Upper lobe of left lung (tissue), 6 donors: ENCODE measurements around the gene SEMA5A. TPM values are rescaled to one million over a fixed set of nuclear protein-coding genes. Genes with fewer than 3 reads are reported as not detected.

Experiments used
- ATAC-seq, 2 donors: fragments of 200-7000 bp; cut with Tn5 transposase; one replicate each; pipeline ENCODE4 v1.9.1; 2022; ENCODE audit warnings: mild to moderate bottlenecking in 2 of 2, moderate library complexity in 2 of 2; ENCODE audit not compliant: low FRiP score in 2 of 2
- DNase-seq, 2 donors: peaks; one replicate each; pipeline ENCODE4 v3.0.0-alpha.2; 2019 to 2020
- H3K27ac ChIP-seq, 4 donors: fragments of 200-600 bp; sonication (generic); one replicate each; pipeline ENCODE4 v1.5.1; 2016 to 2019
- H3K27me3 ChIP-seq, 4 donors: fragments of 200-600 bp; sonication (generic); one replicate each; pipeline ENCODE4 v1.5.1; 2017 to 2019
- H3K36me3 ChIP-seq, 4 donors: fragments of 200-600 bp; sonication (generic); one replicate each; pipeline ENCODE4 v1.5.1; 2016 to 2019
- H3K4me1 ChIP-seq, 4 donors: fragments of 200-600 bp; sonication (generic); one replicate each; pipeline ENCODE4 v1.5.1; 2018 to 2019
- H3K4me3 ChIP-seq, 4 donors: fragments of 200-600 bp; sonication (generic); one replicate each; pipeline ENCODE4 v1.5.1; 2017 to 2019; ENCODE audit warnings: mild to moderate bottlenecking in 2 of 4, moderate library complexity in 1 of 4
- H3K9me3 ChIP-seq, 4 donors: fragments of 200-600 bp; sonication (generic); one replicate each; pipeline ENCODE4 v1.5.1; 2018 to 2019
- EP300 ChIP-seq, 4 donors: sonication (generic); formaldehyde crosslinking; IDR thresholded peaks; one replicate each; pipeline ENCODE4 v1.5.1; 2017; ENCODE audit warnings: antibody characterized with exemption in 4 of 4, control low read depth in 2 of 4
- POLR2A ChIP-seq, 4 donors: fragments of 450-650 bp; IDR thresholded peaks; one replicate each; pipeline ENCODE4 v1.5.1; 2016 to 2017; ENCODE audit warnings: antibody characterized with exemption in 4 of 4, mild to moderate bottlenecking in 2 of 4
- POLR2AphosphoS5 ChIP-seq, 2 donors: sonication (generic); formaldehyde crosslinking; IDR thresholded peaks; one replicate each; pipeline ENCODE4 v1.5.1; 2017; ENCODE audit warnings: antibody characterized with exemption in 2 of 2
- WGBS, 2 donors: methylation state at CpG; one replicate each; pipeline ENCODE4 v1.1.5; 2017 to 2018; 5-methylcytosine and 5-hydroxymethylcytosine counted together
- total RNA-seq, 6 donors: library from RNA; depleted of rRNA in 4 of 6; stranded (reverse); fragments of >200 nt in 4 of 6; gene quantifications; one replicate each; pipeline versions ENCODE4 v1.1.0 to v1.2.1, GENCODE V29; 2016 to 2021
- TF ChIP-seq, protein P1 (sequence below), 6 experiments: fragments of 450-650 bp in 4 of 6; fragments of 200-600 bp in 2 of 6; sonication (generic) in 2 of 6; IDR thresholded peaks; one replicate each; pipeline ENCODE4 v1.5.1; 2016 to 2019; ENCODE audit warnings: antibody characterized with exemption in 6 of 6
- donor health status: DM: no; HTN: no; CAD: no; lungs with moderate emphysema.
- donor health status: DM: no; HTN: yes; CAD: no; lungs with severe emphysema.

SEMA5A gene
- total RNA-seq, 6 donors from 2014 or later = 5.2 to 40.5 (median 27.5) TPM

DNA sequence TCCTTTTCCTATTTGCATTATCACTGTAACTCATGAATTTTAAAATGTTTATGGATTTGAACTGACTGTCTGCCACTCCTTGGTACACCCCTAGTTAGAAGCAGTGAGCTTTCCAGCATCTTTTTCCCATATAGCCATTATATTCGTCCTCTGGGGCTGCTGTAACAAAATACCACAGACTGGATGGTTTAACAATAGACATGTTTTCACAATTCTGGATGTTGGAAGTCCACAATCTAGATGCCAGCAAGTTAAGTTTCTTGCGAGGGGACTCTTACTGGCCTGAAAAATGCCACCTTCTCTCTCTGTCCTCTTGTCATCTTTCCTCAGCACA, 530.0 kb downstream of the SEMA5A start:
- DNase-seq = no peak
- Histone ChIP-seq H3K4me1 (no peaks in the 10 kb centered on the region), H3K27me3 (no peaks in the 10 kb centered on the region), H3K36me3 (no peaks in the 10 kb centered on the region), H3K27ac (no peak overlapping the region), H3K4me3 (no peak overlapping the region), H3K9me3 (no peaks in the 10 kb centered on the region)
- TF ChIP-seq, protein P1, sequence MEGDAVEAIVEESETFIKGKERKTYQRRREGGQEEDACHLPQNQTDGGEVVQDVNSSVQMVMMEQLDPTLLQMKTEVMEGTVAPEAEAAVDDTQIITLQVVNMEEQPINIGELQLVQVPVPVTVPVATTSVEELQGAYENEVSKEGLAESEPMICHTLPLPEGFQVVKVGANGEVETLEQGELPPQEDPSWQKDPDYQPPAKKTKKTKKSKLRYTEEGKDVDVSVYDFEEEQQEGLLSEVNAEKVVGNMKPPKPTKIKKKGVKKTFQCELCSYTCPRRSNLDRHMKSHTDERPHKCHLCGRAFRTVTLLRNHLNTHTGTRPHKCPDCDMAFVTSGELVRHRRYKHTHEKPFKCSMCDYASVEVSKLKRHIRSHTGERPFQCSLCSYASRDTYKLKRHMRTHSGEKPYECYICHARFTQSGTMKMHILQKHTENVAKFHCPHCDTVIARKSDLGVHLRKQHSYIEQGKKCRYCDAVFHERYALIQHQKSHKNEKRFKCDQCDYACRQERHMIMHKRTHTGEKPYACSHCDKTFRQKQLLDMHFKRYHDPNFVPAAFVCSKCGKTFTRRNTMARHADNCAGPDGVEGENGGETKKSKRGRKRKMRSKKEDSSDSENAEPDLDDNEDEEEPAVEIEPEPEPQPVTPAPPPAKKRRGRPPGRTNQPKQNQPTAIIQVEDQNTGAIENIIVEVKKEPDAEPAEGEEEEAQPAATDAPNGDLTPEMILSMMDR (IDR thresholded peaks at IDR 0.05) = no peak
- TF ChIP-seq POLR2A (IDR thresholded peaks at IDR 0.05) (no peak), EP300 (IDR thresholded peaks at IDR 0.05) (no peak), POLR2AphosphoS5 (IDR thresholded peaks at IDR 0.05) (no peak)
- no peak for ATAC-seq
- 18 to 49% methylated on average over 2 of the region's 2 CpGs for WGBS, 2 donors

DNA sequence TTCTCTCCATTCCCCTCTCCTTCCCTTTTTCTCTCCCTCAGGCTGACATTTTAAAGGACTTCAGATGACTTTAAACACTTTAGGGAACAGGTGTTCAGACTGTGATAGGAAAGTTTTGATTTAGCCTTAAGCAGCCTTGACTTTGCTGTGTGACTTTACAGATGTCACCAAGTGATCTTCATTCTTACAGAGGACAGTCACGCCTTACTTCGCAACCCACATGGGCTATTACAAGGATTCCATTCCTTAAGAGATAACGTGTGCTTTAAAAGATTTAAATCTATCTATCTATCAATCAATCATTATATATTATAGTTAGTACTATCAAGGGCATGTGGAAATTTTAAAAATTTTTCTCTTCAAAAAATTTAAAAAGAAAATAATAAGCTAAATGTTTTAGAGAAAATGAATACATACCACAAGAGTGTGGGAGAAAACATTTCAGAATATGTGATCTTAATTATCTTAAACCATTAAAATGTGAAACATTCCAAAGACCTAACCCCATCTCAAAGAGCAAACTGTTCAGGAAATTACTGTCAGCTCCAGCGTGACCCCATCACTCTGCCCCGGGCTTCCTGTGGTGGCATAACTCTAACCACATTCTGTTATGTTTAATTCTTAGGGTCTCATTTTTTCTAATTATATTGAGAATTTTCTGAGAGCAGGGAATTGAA, 530.5 kb downstream of the SEMA5A start:
- Histone ChIP-seq H3K4me1 (no peaks in the 10 kb centered on the region), H3K4me3 (no peak overlapping the region), H3K9me3 (no peaks in the 10 kb centered on the region), H3K36me3 (no peaks in the 10 kb centered on the region), H3K27me3 (no peaks in the 10 kb centered on the region), H3K27ac (no peak overlapping the region)
- TF ChIP-seq, protein P1 (IDR thresholded peaks at IDR 0.05) = no peak
- no peak for TF ChIP-seq POLR2AphosphoS5 (IDR thresholded peaks at IDR 0.05)
- no peak for TF ChIP-seq POLR2A (IDR thresholded peaks at IDR 0.05)
- no peak for TF ChIP-seq EP300 (IDR thresholded peaks at IDR 0.05)
- ATAC-seq (no peak), DNase-seq (no peak)
- 42 to 48% methylated on average over 5 of the region's 5 CpGs for WGBS, 2 donors

DNA sequence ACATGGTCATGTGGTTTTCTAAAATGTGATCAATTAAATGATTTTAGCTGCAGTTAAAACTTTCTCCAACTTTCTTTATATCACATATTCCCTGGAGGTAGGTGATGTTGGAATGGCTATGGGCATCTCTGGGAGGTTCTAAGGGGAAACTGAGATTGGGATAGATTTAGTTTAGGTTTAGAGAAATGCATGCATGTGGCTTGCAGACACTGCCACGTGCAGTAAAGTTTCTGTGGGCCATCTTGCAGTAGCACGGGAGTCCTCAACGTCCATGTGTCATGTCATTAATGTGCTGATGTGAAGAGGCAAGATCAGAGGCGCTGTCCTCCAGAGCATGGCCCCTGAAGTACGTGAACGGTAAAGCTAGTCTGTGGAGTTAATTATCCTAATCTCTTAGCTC, 532.7 kb downstream of the SEMA5A start:
- H3K4me1 ChIP-seq = no peaks in the 10 kb centered on the region
- no peaks in the 10 kb centered on the region for H3K27me3 ChIP-seq
- TF ChIP-seq POLR2A (IDR thresholded peaks at IDR 0.05) = no peak
- no peak for TF ChIP-seq EP300 (IDR thresholded peaks at IDR 0.05)
- no peak for TF ChIP-seq POLR2AphosphoS5 (IDR thresholded peaks at IDR 0.05)
- TF ChIP-seq, protein P1 (IDR thresholded peaks at IDR 0.05) = no peak
- no peaks in the 10 kb centered on the region for H3K36me3 ChIP-seq
- ATAC-seq (no peak), DNase-seq (no peak)
- WGBS, 2 donors = 86 to 87% methylated on average over 6 of the region's 6 CpGs
- H3K9me3 ChIP-seq = no peaks in the 10 kb centered on the region
- no peak overlapping the region for H3K27ac ChIP-seq
- no peak overlapping the region for H3K4me3 ChIP-seq

DNA sequence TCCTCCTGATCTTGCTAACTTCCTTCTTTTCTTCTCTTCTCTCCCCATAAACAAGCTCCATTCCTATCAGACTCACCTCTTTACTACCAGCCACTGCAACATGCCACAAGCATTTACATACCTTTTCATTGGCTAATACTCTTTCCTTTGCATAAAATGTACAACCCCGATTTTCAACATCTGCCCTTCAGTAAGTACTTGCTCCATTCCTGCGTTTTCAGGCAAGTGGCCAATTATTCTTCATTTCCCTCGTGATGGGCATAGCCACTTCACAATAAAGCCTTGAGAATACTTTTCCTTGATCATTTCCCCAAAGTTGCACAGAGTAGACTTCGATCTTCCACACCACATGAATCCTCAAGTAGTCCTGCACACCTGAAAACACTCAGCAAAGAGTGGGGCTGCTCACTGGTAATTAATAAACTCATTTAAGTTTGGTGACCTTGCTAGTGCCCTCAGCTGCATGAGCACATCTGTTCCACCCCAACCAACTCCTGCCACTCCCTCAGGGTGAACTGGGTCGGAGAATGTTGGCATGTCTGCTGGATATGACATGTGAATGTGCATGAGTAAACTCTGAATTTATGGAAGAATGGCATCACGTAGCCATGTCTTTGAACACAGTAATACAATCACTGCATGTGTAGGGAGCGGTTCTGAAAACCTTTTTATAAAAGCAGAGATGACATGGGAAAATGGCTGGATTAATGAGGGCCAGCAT, 535.8 kb downstream of the SEMA5A start:
- ATAC-seq (no peak), DNase-seq (no peak)
- 70 to 75% methylated on average over 7 of the region's 7 CpGs for WGBS, 2 donors
- no peaks in the 10 kb centered on the region for H3K4me1 ChIP-seq
- H3K9me3 ChIP-seq = no peaks in the 10 kb centered on the region
- H3K27ac ChIP-seq = no peak overlapping the region
- H3K27me3 ChIP-seq = no peaks in the 10 kb centered on the region
- H3K4me3 ChIP-seq = no peak overlapping the region
- TF ChIP-seq POLR2A (IDR thresholded peaks at IDR 0.05) = no peak
- no peak for TF ChIP-seq POLR2AphosphoS5 (IDR thresholded peaks at IDR 0.05)
- TF ChIP-seq EP300 (IDR thresholded peaks at IDR 0.05) = no peak
- TF ChIP-seq, protein P1 (IDR thresholded peaks at IDR 0.05) = no peak
- no peaks in the 10 kb centered on the region for H3K36me3 ChIP-seq
